Naive thymus-derived CD4-positive, alpha-beta T cell (primary cell): ENCODE measurements around the gene DUSP2. TPM values are rescaled to one million over a fixed set of nuclear protein-coding genes. Genes with fewer than 3 reads are reported as not detected.
"Not testable (repeated sequence)": the region's sequence is repeated elsewhere in the genome, so short reads cannot be mapped to it uniquely, and the experiment has no call there.

ENCODE experiments used
- ATAC-seq: fragments of 150-1000 bp; cut with Tn5 transposase; 2 replicates; pipeline ENCODE4 v1.10.0; 2021; ENCODE audit warnings: mild to moderate bottlenecking, moderate library complexity
- CTCF ChIA-PET: fragments of 350-600 bp; sonication (Branson Sonifier 250); formaldehyde crosslinking; loops from one replicate; lab custom pipeline; 2021; ENCODE audit warnings: antibody characterized with exemption; lab: Charles Lee
- POLR2A ChIA-PET: fragments of 350-600 bp; sonication (Branson Sonifier 250); formaldehyde crosslinking; loops from one replicate; lab custom pipeline; 2021; ENCODE audit warnings: antibody characterized with exemption, inconsistent platforms; lab: Charles Lee
- DNase-seq, 9 donors: peaks; one replicate each; pipeline versions ENCODE4 v3.0.0 to v3.0.0-alpha.2; 2020 to 2022; ENCODE audit warnings: mixed read lengths in 1 of 9
- H3K27ac ChIP-seq: one replicate; pipeline ENCODE4 v1.7.0; 2013; ENCODE audit warnings: mild to moderate bottlenecking, low read depth, low read length, moderate library complexity
- H3K27me3 ChIP-seq, 2 donors: one replicate each; pipeline ENCODE4 v1.7.0; 2013; ENCODE audit warnings: low read length in 2 of 2, mild to moderate bottlenecking in 2 of 2, moderate library complexity in 2 of 2; ENCODE audit not compliant: control insufficient read depth in 2 of 2, insufficient read depth in 2 of 2
- H3K36me3 ChIP-seq, 3 experiments: 1 replicate in 2 of 3; 2 replicates in 1 of 3; pipeline ENCODE4 v1.7.0; 2013; ENCODE audit warnings: low read length in 3 of 3, mild to moderate bottlenecking in 3 of 3, moderate library complexity in 1 of 3; ENCODE audit not compliant: insufficient read depth in 3 of 3, control insufficient read depth in 2 of 3
- H3K4me1 ChIP-seq, 2 donors: one replicate each; pipeline ENCODE4 v1.7.0; 2013; ENCODE audit warnings: low read length in 2 of 2, mild to moderate bottlenecking in 2 of 2, moderate library complexity in 1 of 2; ENCODE audit not compliant: control insufficient read depth in 2 of 2, insufficient read depth in 2 of 2
- H3K4me3 ChIP-seq: 2 replicates; pipeline ENCODE4 v1.7.0; 2013; ENCODE audit warnings: mild to moderate bottlenecking, low read length
- H3K9me3 ChIP-seq, 3 experiments: 1 replicate in 2 of 3; 2 replicates in 1 of 3; pipeline ENCODE4 v1.7.0; 2013; ENCODE audit warnings: low read length in 3 of 3; ENCODE audit not compliant: control insufficient read depth in 2 of 3
- H3K27ac Mint-ChIP-seq, 9 donors: one replicate each; pipeline ENCODE4 v1.8.0; 2020 to 2022; ENCODE audit warnings: mixed read lengths in 9 of 9, mild to moderate bottlenecking in 8 of 9, moderate library complexity in 5 of 9, inconsistent platforms in 2 of 9
- H3K27me3 Mint-ChIP-seq, 5 donors: one replicate each; pipeline ENCODE4 v1.8.0; 2021 to 2022; ENCODE audit warnings: mixed read lengths in 5 of 5, mild to moderate bottlenecking in 1 of 5
- H3K36me3 Mint-ChIP-seq, 5 donors: one replicate each; pipeline ENCODE4 v1.8.0; 2020 to 2022; ENCODE audit warnings: mixed read lengths in 5 of 5, mild to moderate bottlenecking in 3 of 5, inconsistent platforms in 1 of 5
- H3K4me1 Mint-ChIP-seq, 7 donors: one replicate each; pipeline ENCODE4 v1.8.0; 2020 to 2022; ENCODE audit warnings: mixed read lengths in 7 of 7, mild to moderate bottlenecking in 3 of 7, inconsistent platforms in 1 of 7
- H3K4me3 Mint-ChIP-seq, 10 donors: one replicate each; pipeline ENCODE4 v1.8.0; 2020 to 2022; ENCODE audit warnings: mild to moderate bottlenecking in 10 of 10, mixed read lengths in 10 of 10, moderate library complexity in 6 of 10, inconsistent platforms in 2 of 10
- H3K9me3 Mint-ChIP-seq, 11 donors: one replicate each; pipeline ENCODE4 v1.8.0; 2020 to 2022; ENCODE audit warnings: mixed read lengths in 11 of 11, mild to moderate bottlenecking in 4 of 11, inconsistent platforms in 1 of 11, moderate library complexity in 1 of 11
- intact Hi-C, 2 donors: fragments of 100-400 bp; cut with micrococcal nuclease; formaldehyde crosslinking; loops; one replicate each; pipeline ENCODE4 v1.15.1; 2023
- polyA plus RNA-seq, 2 donors: library from polyadenylated mRNA; unstranded; fragments of 300-500 nt; fragmentation: Illumina TruSeq; gene quantifications; one replicate each; pipeline ENCODE4 v1.2.3, GENCODE V29; 2021
- total RNA-seq, 6 experiments: library from RNA in 5 of 6; stranded (reverse) in 5 of 6; gene quantifications; 1 replicate in 5 of 6; 2 replicates in 1 of 6; pipeline ENCODE4 v1.2.3 and lab custom pipeline; 2021 to 2026

Gene DUSP2
- total and polyA plus RNA-seq, 7 experiments from 2014 or later = 21.0 to 255 (median 25.6) TPM

DNA sequence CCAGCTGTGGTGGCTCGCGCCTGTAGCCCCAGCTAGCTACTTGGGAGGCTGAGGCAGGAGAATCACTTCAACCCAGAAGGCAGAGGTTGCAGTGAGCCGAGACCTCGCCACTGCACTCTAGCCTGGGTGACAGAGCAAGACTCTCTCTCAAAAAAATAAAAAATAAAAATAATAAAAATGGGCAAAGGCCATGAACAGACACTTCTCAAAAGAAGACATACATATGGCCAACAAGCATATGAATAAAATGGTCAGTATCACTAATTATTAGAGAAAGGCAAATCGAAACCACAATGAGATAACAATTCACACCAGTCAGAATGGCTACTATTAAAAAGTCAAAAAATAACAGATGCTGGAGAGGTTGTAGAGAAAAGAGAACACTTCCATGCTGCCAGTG is 15.1 kb upstream of the DUSP2 start:
- peaks cover 58 to 89% (median 80%) of the 10 kb centered on the region in 7 donors for H3K4me1 Mint-ChIP-seq

DNA sequence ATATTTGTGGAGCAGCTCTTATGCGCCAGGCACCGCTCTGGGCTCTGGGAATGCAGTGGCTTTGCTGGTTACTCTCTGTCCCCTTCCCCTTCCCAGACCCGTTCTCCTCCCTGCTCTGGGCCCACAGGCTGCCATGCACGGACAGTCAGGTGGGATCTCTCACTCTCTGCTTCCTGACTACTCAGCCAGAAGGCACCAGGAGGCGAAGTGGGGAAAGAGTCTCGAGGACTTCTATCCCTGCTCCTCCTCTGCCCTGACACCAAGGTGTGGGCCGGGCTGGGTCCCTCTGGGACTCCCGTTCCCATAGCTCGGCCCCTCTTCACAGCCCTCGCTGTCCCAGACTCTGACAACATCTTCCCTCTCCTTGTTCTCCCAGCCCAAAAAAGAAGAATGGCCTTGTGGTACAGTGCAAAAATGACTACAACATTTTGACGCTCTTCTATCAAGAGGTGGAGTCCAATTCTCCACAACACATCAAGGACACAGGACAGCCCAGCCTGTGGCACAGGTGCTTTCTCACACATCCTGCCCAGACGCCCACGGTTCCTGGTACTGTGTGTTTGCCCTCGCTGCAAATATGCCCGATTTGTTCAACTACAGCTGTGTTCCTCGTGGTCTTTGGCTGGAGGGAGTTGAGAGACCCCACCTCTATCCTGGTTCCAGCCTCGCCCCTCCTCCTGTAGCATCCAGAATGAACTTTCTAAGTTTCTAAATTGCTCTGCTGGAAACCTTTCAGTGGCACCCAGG is 14.0 kb upstream of the DUSP2 start:
- Histone ChIP-seq H3K36me3 (no peaks in the 10 kb centered on the region), H3K4me3 (no peak overlapping the region), H3K27me3 (no peaks in the 10 kb centered on the region), H3K27ac (peak overlapping the region; percentile 15), H3K4me1 (peaks cover 53 to 84% of the 10 kb centered on the region in 2 donors), H3K9me3 (no peaks in the 10 kb centered on the region)
- H3K4me1 Mint-ChIP-seq = peaks cover 49 to 81% (median 72%) of the 10 kb centered on the region in 7 donors
- peak overlapping the region; percentile 53 to 92 (median 69) for H3K4me3 Mint-ChIP-seq
- ATAC-seq (peak; percentile 39), DNase-seq (peak in 5 of 9 donors; percentile 37 to 44 (median 38))
- peaks cover 0 to 4% (median 0%) of the 10 kb centered on the region in 5 donors for H3K36me3 Mint-ChIP-seq
- CTCF ChIA-PET = interaction anchor here (0.9 to 4.0 kb wide), 3 partner anchors 9 to 20 kb away, joined by 3 to 21 read pairs (median 5); no protein-coding TSS in a partner anchor
- POLR2A ChIA-PET = interaction anchor here (0.7 to 4.2 kb wide), 6 partner anchors 9 to 21 kb away, joined by 3 to 76 read pairs (median 14); partner anchors contain the start of genes ASTL and DUSP2
- peaks cover 0 to 4% (median 0%) of the 10 kb centered on the region in 11 donors for H3K9me3 Mint-ChIP-seq
- no peaks in the 10 kb centered on the region for H3K27me3 Mint-ChIP-seq
- peak overlapping the region; percentile 65 to 97 (median 92) for H3K27ac Mint-ChIP-seq
- intact Hi-C loops = no loop called here

More for the DNA sequence above, 15.1 kb upstream of the DUSP2 start:
- H3K27me3 ChIP-seq, H3K4me3 ChIP-seq, DNase-seq, H3K9me3 Mint-ChIP-seq, H3K36me3 Mint-ChIP-seq, H3K27me3 Mint-ChIP-seq, H3K9me3 ChIP-seq, H3K36me3 ChIP-seq, H3K4me3 Mint-ChIP-seq, intact Hi-C loops, ATAC-seq, H3K27ac ChIP-seq: not testable (repeated sequence)
- POLR2A ChIA-PET = interaction anchor here (0.9 to 8.6 kb wide), 4 partner anchors 10 to 17 kb away, joined by 3 to 106 read pairs (median 44); partner anchors contain the start of gene DUSP2
- H3K27ac Mint-ChIP-seq = peak overlapping the region in 6 of 9 donors; percentile 5 to 97 (median 10)
- CTCF ChIA-PET = interaction anchor here (0.9 to 4.0 kb wide), 3 partner anchors 10 to 21 kb away, joined by 3 to 21 read pairs (median 5); no protein-coding TSS in a partner anchor
- peaks cover 61 to 93% of the 10 kb centered on the region in 2 donors for H3K4me1 ChIP-seq

DNA sequence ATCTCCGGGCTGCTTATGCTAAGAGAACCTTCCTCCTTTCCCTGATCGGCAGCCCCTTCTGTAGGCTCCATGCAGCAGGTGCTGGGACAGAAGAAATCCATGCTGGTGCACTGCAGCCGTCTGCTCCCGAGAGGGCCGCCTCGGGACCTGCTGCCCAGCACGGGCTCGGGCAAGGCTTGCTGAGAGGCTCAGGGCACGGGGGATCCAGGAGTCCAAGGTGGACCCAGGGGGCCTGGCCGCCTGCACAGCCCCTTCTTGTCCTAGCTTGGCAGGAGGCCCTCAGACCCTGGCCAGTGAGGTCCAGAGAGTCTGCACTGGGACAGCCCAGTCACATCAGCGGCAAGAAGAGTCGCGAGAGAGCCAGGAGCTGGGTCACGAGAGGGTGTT is 13.3 kb upstream of the DUSP2 start:
- H3K27ac ChIP-seq = peak overlapping the region; percentile 51
- peaks cover 0 to 4% (median 0%) of the 10 kb centered on the region in 11 donors for H3K9me3 Mint-ChIP-seq
- no peaks in the 10 kb centered on the region for H3K27me3 ChIP-seq
- CTCF ChIA-PET = interaction anchor here (1.0 to 4.0 kb wide), 2 partner anchors 12 to 16 kb away, joined by 4 to 21 read pairs; no protein-coding TSS in a partner anchor
- peak overlapping the region in 6 of 10 donors; percentile 64 to 92 (median 72) for H3K4me3 Mint-ChIP-seq
- POLR2A ChIA-PET = interaction anchor here (2.3 to 4.2 kb wide), 4 partner anchors 8 to 17 kb away, joined by 13 to 76 read pairs (median 16); partner anchors contain the start of gene DUSP2
- peaks cover 47 to 78% (median 66%) of the 10 kb centered on the region in 7 donors for H3K4me1 Mint-ChIP-seq
- no peaks in the 10 kb centered on the region for H3K36me3 ChIP-seq
- no peaks in the 10 kb centered on the region for H3K9me3 ChIP-seq
- intact Hi-C loops = loop anchor here in 1 of 2 donors (1.0 kb wide), 1 partner anchor 10 kb away; no protein-coding TSS in a partner anchor
- DNase-seq = no peak
- no peaks in the 10 kb centered on the region for H3K27me3 Mint-ChIP-seq
- H3K4me3 ChIP-seq = peak overlapping the region; percentile 41
- peaks cover 0 to 4% (median 0%) of the 10 kb centered on the region in 5 donors for H3K36me3 Mint-ChIP-seq
- peaks cover 46 to 77% of the 10 kb centered on the region in 2 donors for H3K4me1 ChIP-seq
- no peak for ATAC-seq
- H3K27ac Mint-ChIP-seq = peak overlapping the region in 6 of 9 donors; percentile 77 to 97 (median 90)

GRCh38 chr2:96157649-96158553 is 12.7 kb upstream of the DUSP2 start:
- peaks cover 0 to 4% (median 0%) of the 10 kb centered on the region in 11 donors for H3K9me3 Mint-ChIP-seq
- ChIA-PET CTCF (interaction anchor here (1.0 to 4.0 kb wide), 3 partner anchors 11 to 21 kb away, joined by 4 to 21 read pairs (median 4); no protein-coding TSS in a partner anchor), POLR2A (interaction anchor here (0.6 to 4.2 kb wide), 5 partner anchors 7 to 67 kb away, joined by 3 to 76 read pairs (median 14); partner anchors contain the start of gene DUSP2)
- peak overlapping the region; percentile 41 for H3K4me3 ChIP-seq
- H3K9me3 ChIP-seq = no peaks in the 10 kb centered on the region
- no peaks in the 10 kb centered on the region for H3K27me3 ChIP-seq
- no peaks in the 10 kb centered on the region for H3K27me3 Mint-ChIP-seq
- H3K27ac ChIP-seq = peak overlapping the region; percentile 56
- DNase-seq (peak in 8 of 9 donors; percentile 37 to 93 (median 50)), ATAC-seq (peak; percentile 82)
- intact Hi-C loops = loop anchor here in 1 of 2 donors (1.0 kb wide), 1 partner anchor 10 kb away; no protein-coding TSS in a partner anchor
- peaks cover 42 to 71% of the 10 kb centered on the region in 2 donors for H3K4me1 ChIP-seq
- H3K36me3 Mint-ChIP-seq = peaks cover 0 to 4% (median 0%) of the 10 kb centered on the region in 5 donors
- H3K36me3 ChIP-seq = no peaks in the 10 kb centered on the region
- peak overlapping the region; percentile 76 to 97 (median 84) for H3K27ac Mint-ChIP-seq
- H3K4me1 Mint-ChIP-seq = peaks cover 49 to 79% (median 69%) of the 10 kb centered on the region in 7 donors
- H3K4me3 Mint-ChIP-seq = peak overlapping the region; percentile 64 to 92 (median 69)

DNA sequence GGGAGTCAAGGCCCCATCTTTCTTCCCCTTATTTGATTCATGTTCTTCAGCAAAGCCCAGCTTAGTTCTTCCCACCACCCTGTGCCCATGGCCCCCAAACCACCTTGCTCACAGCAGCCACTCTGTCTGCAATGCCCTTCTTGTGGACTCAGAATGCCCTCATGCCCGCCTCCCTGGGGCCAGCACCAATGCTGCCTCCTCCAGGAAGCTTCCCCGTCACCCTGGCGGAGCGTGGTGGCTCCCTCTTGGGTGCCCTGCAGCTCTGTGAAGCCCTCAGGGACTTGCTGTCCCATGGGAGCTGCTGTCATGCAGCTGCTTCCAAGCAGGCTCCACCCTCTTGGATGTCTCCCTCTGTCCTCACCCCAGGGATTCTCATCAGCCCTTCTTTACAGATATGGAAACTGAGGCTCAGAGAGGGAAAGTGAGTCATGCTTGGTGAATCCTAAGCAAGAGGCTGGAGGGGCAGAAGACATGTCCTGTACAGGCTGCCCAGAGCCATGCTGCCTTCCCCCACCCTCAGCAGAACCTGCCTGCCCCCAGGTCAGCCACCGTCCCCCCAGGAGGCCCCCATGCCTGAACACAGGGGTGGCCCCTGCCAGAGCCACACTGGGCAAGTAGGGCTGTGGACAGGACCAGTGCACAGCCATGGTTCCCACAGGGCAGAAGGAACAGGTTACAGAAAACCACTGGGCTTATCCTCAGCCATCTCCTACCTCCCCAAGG is 11.8 kb upstream of the DUSP2 start:
- H3K27me3 ChIP-seq = no peaks in the 10 kb centered on the region
- no peak for DNase-seq
- peaks cover 0 to 4% (median 0%) of the 10 kb centered on the region in 5 donors for H3K36me3 Mint-ChIP-seq
- peaks cover 0 to 4% (median 0%) of the 10 kb centered on the region in 11 donors for H3K9me3 Mint-ChIP-seq
- H3K27me3 Mint-ChIP-seq = no peaks in the 10 kb centered on the region
- H3K4me3 ChIP-seq = peak overlapping the region; percentile 41
- H3K27ac ChIP-seq = peak overlapping the region; percentile 56
- H3K4me3 Mint-ChIP-seq = peak overlapping the region in 9 of 10 donors; percentile 3 to 92 (median 69)
- POLR2A ChIA-PET = interaction anchor here (0.6 to 4.2 kb wide), 3 partner anchors 11 to 68 kb away, joined by 3 to 76 read pairs (median 17); partner anchors contain the start of gene DUSP2
- H3K27ac Mint-ChIP-seq = peak overlapping the region; percentile 63 to 97 (median 84)
- peaks cover 50 to 63% of the 10 kb centered on the region in 2 donors for H3K4me1 ChIP-seq
- peaks cover 48 to 79% (median 67%) of the 10 kb centered on the region in 7 donors for H3K4me1 Mint-ChIP-seq
- H3K9me3 ChIP-seq = no peaks in the 10 kb centered on the region
- no peaks in the 10 kb centered on the region for H3K36me3 ChIP-seq
- ATAC-seq = no peak
- intact Hi-C loops = loop anchor here in 1 of 2 donors (1.0 kb wide), 2 partner anchors 7 to 9 kb away; no protein-coding TSS in a partner anchor
- CTCF ChIA-PET = interaction anchor here (1.2 to 4.0 kb wide), 2 partner anchors 17 to 20 kb away, joined by 4 to 21 read pairs; no protein-coding TSS in a partner anchor
